ENCODE measurements around the gene TMEM192.

The TMEM192 gene

GRCh38 chr4:165124488-165124887, 11.8 kb upstream of the TMEM192 start:
- TF ChIP-seq YY1 (IDR thresholded peaks at IDR 0.05; ENCODE audit: insufficient read depth, insufficient read length) (no peak), ZNF274 (IDR thresholded peaks at IDR 0.05; ENCODE audit: low read depth, low read length) (no peak), SUZ12 (IDR thresholded peaks at IDR 0.05; ENCODE audit: extremely low read depth, insufficient read depth, insufficient read length) (no peak)
- H3K9ac ChIP-seq (ENCODE audit: insufficient read length, low read depth): no peak overlapping the region
- no peak overlapping the region for H3K4me3 ChIP-seq (ENCODE audit: insufficient read length, low read depth)
- H3K27me3 ChIP-seq (ENCODE audit: insufficient read depth, insufficient read length): no peaks in the 10 kb centered on the region
- no peaks in the 10 kb centered on the region for H3K36me3 ChIP-seq (ENCODE audit: insufficient read depth, insufficient read length, low read length)
- no peak for DNase-seq (ENCODE audit: low read depth, low spot score)
- H3K4me1 ChIP-seq (ENCODE audit: insufficient read depth, insufficient read length): no peaks in the 10 kb centered on the region
- H3K9me3 ChIP-seq (ENCODE audit: insufficient read depth, low read length): no peaks in the 10 kb centered on the region

GRCh38 chr4:165118256-165118909, 5.7 kb upstream of the TMEM192 start:
- Histone ChIP-seq H3K4me1 (ENCODE audit: insufficient read depth, insufficient read length) (no peaks in the 10 kb centered on the region), H3K27me3 (ENCODE audit: insufficient read depth, insufficient read length) (no peaks in the 10 kb centered on the region), H3K36me3 (ENCODE audit: insufficient read depth, insufficient read length, low read length) (no peaks in the 10 kb centered on the region), H3K9ac (ENCODE audit: insufficient read length, low read depth) (no peak overlapping the region), H3K4me3 (ENCODE audit: insufficient read length, low read depth) (no peak overlapping the region), H3K9me3 (ENCODE audit: insufficient read depth, low read length) (no peaks in the 10 kb centered on the region)
- no peak for DNase-seq (ENCODE audit: low read depth, low spot score)
- TF ChIP-seq YY1 (IDR thresholded peaks at IDR 0.05; ENCODE audit: insufficient read depth, insufficient read length): no peak
- no peak for TF ChIP-seq SUZ12 (IDR thresholded peaks at IDR 0.05; ENCODE audit: extremely low read depth, insufficient read depth, insufficient read length)
- TF ChIP-seq ZNF274 (IDR thresholded peaks at IDR 0.05; ENCODE audit: low read depth, low read length): no peak

GRCh38 chr4:165115301-165115700, 2.6 kb upstream of the TMEM192 start:
- Histone ChIP-seq H3K36me3 (ENCODE audit: insufficient read depth, insufficient read length, low read length) (no peaks in the 10 kb centered on the region), H3K9me3 (ENCODE audit: insufficient read depth, low read length) (no peaks in the 10 kb centered on the region), H3K4me3 (ENCODE audit: insufficient read length, low read depth) (no peak overlapping the region), H3K4me1 (ENCODE audit: insufficient read depth, insufficient read length) (no peaks in the 10 kb centered on the region), H3K9ac (ENCODE audit: insufficient read length, low read depth) (no peak overlapping the region), H3K27me3 (ENCODE audit: insufficient read depth, insufficient read length) (no peaks in the 10 kb centered on the region)
- no peak for DNase-seq (ENCODE audit: low read depth, low spot score)
- TF ChIP-seq ZNF274 (IDR thresholded peaks at IDR 0.05; ENCODE audit: low read depth, low read length) (no peak), SUZ12 (IDR thresholded peaks at IDR 0.05; ENCODE audit: extremely low read depth, insufficient read depth, insufficient read length) (no peak), YY1 (IDR thresholded peaks at IDR 0.05; ENCODE audit: insufficient read depth, insufficient read length) (no peak)

- no peak for TF ChIP-seq SUZ12 (IDR thresholded peaks at IDR 0.05; ENCODE audit: extremely low read depth, insufficient read depth, insufficient read length)
- TF ChIP-seq ZNF274 (IDR thresholded peaks at IDR 0.05; ENCODE audit: low read depth, low read length): no peak
- no peak for TF ChIP-seq YY1 (IDR thresholded peaks at IDR 0.05; ENCODE audit: insufficient read depth, insufficient read length)
- H3K9ac ChIP-seq (ENCODE audit: insufficient read length, low read depth): peak overlapping the region; percentile 86
- H3K36me3 ChIP-seq (ENCODE audit: insufficient read depth, insufficient read length, low read length): no peaks in the 10 kb centered on the region
- no peak for DNase-seq (ENCODE audit: low read depth, low spot score)
- no peaks in the 10 kb centered on the region for H3K27me3 ChIP-seq (ENCODE audit: insufficient read depth, insufficient read length)
- no peaks in the 10 kb centered on the region for H3K9me3 ChIP-seq (ENCODE audit: insufficient read depth, low read length)
- no peaks in the 10 kb centered on the region for H3K4me1 ChIP-seq (ENCODE audit: insufficient read depth, insufficient read length)
- peak overlapping the region; percentile 56 for H3K4me3 ChIP-seq (ENCODE audit: insufficient read length, low read depth)
Measured at GRCh38 chr4:165111906-165112367, 723 bp downstream of the TMEM192 start.

GRCh38 chr4:165106518-165106917, 6.1 kb downstream of the TMEM192 start:
- no peak overlapping the region for H3K4me3 ChIP-seq (ENCODE audit: insufficient read length, low read depth)
- TF ChIP-seq ZNF274 (IDR thresholded peaks at IDR 0.05; ENCODE audit: low read depth, low read length) (no peak), YY1 (IDR thresholded peaks at IDR 0.05; ENCODE audit: insufficient read depth, insufficient read length) (no peak), SUZ12 (IDR thresholded peaks at IDR 0.05; ENCODE audit: extremely low read depth, insufficient read depth, insufficient read length) (no peak)
- H3K36me3 ChIP-seq (ENCODE audit: insufficient read depth, insufficient read length, low read length): peaks cover 10% of the 10 kb centered on the region

GRCh38 chr4:165101641-165102040, 11.0 kb downstream of the TMEM192 start:
- no peak overlapping the region for H3K4me3 ChIP-seq (ENCODE audit: insufficient read length, low read depth)
- no peaks in the 10 kb centered on the region for H3K9me3 ChIP-seq (ENCODE audit: insufficient read depth, low read length)
- DNase-seq (ENCODE audit: low read depth, low spot score): no peak

More at GRCh38 chr4:165106518-165106917, 6.1 kb downstream of the TMEM192 start:
- Histone ChIP-seq H3K9me3 (ENCODE audit: insufficient read depth, low read length) (no peaks in the 10 kb centered on the region), H3K27me3 (ENCODE audit: insufficient read depth, insufficient read length) (no peaks in the 10 kb centered on the region), H3K9ac (ENCODE audit: insufficient read length, low read depth) (no peak overlapping the region), H3K4me1 (ENCODE audit: insufficient read depth, insufficient read length) (no peaks in the 10 kb centered on the region)
- no peak for DNase-seq (ENCODE audit: low read depth, low spot score)

GRCh38 chr4:165096776-165097175, 15.9 kb downstream of the TMEM192 start:
- TF ChIP-seq SUZ12 (IDR thresholded peaks at IDR 0.05; ENCODE audit: extremely low read depth, insufficient read depth, insufficient read length) (no peak), ZNF274 (IDR thresholded peaks at IDR 0.05; ENCODE audit: low read depth, low read length) (no peak), YY1 (IDR thresholded peaks at IDR 0.05; ENCODE audit: insufficient read depth, insufficient read length) (no peak)
- no peak for DNase-seq (ENCODE audit: low read depth, low spot score)
- Histone ChIP-seq H3K4me3 (ENCODE audit: insufficient read length, low read depth) (no peak overlapping the region), H3K27me3 (ENCODE audit: insufficient read depth, insufficient read length) (no peaks in the 10 kb centered on the region), H3K9me3 (ENCODE audit: insufficient read depth, low read length) (no peaks in the 10 kb centered on the region), H3K9ac (ENCODE audit: insufficient read length, low read depth) (no peak overlapping the region), H3K36me3 (ENCODE audit: insufficient read depth, insufficient read length, low read length) (peaks cover 14% of the 10 kb centered on the region), H3K4me1 (ENCODE audit: insufficient read depth, insufficient read length) (no peaks in the 10 kb centered on the region)

More at GRCh38 chr4:165101641-165102040, 11.0 kb downstream of the TMEM192 start:
- Histone ChIP-seq H3K9ac (ENCODE audit: insufficient read length, low read depth) (no peak overlapping the region), H3K27me3 (ENCODE audit: insufficient read depth, insufficient read length) (no peaks in the 10 kb centered on the region), H3K4me1 (ENCODE audit: insufficient read depth, insufficient read length) (no peaks in the 10 kb centered on the region), H3K36me3 (ENCODE audit: insufficient read depth, insufficient read length, low read length) (peaks cover 18% of the 10 kb centered on the region)
- TF ChIP-seq ZNF274 (IDR thresholded peaks at IDR 0.05; ENCODE audit: low read depth, low read length) (no peak), SUZ12 (IDR thresholded peaks at IDR 0.05; ENCODE audit: extremely low read depth, insufficient read depth, insufficient read length) (no peak), YY1 (IDR thresholded peaks at IDR 0.05; ENCODE audit: insufficient read depth, insufficient read length) (no peak)

Measured in NT2/D1 (cell line).